HFFc6 (cell line): Measurements from ENCODE around the gene PRMT7. TPM values are rescaled to one million over a fixed set of nuclear protein-coding genes. Genes with fewer than 3 reads are reported as not detected.

Source experiments
- DNase-seq: peaks from one replicate; pipeline ENCODE4 v3.0.0-alpha.2; 2018
- H3K27ac Mint-ChIP-seq: 2 replicates; pipeline ENCODE4 v1.8.0; 2020; ENCODE audit warnings: mild to moderate bottlenecking, mixed read lengths
- H3K27me3 Mint-ChIP-seq: 2 replicates; pipeline ENCODE4 v1.8.0; 2021; ENCODE audit warnings: mild to moderate bottlenecking, moderate library complexity, mixed read lengths; ENCODE audit not compliant: insufficient read depth
- H3K36me3 Mint-ChIP-seq: 2 replicates; pipeline ENCODE4 v1.8.0; 2021; ENCODE audit warnings: low read depth, mixed read lengths
- H3K4me1 Mint-ChIP-seq: 2 replicates; pipeline ENCODE4 v1.8.0; 2020; ENCODE audit warnings: low read depth, mixed read lengths
- H3K4me3 Mint-ChIP-seq: 2 replicates; pipeline ENCODE4 v1.8.0; 2020; ENCODE audit warnings: mild to moderate bottlenecking, moderate library complexity, mixed read lengths
- H3K9me3 Mint-ChIP-seq: 2 replicates; pipeline ENCODE4 v1.8.0; 2020; ENCODE audit warnings: mild to moderate bottlenecking, mixed read lengths
- total RNA-seq, 6 experiments: library from RNA; stranded (reverse); fragmentation: NEBNext Ultra II Directional; extraction: Animal tissue kit (Norgen Biotek cat#: 25700); gene quantifications; 2 replicates in 1 of 6; 3 replicates in 5 of 6; pipeline ENCODE4 v1.2.3, GENCODE V29; 2021
- TF ChIP-seq, protein P1 (sequence below): fragments of 200-600 bp; sonication (generic); IDR thresholded peaks from 2 replicates; pipeline ENCODE4 v1.5.0; 2021; ENCODE audit warnings: antibody characterized with exemption, mild to moderate bottlenecking

The PRMT7 gene
- total RNA-seq, 6 experiments from 2014 or later, result 32.1 to 37.7 (median 36.4) TPM

DNA sequence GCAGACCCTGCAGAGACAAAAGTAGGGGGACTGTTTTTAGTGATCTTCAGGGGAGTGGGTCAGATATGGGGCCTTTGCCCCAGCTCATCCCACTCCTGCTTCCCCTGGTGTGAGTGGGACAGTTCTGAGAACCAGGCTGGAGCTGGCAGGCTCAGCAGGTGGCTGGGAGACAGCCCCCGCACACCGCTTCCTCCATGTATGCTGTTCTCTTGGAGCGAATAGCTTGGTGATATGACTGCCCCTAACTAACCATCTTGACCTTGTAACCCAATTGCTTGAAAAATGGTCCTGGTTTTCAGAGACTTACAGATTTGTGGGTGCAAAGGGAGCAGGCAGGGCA is 61.5 kb downstream of the PRMT7 start:
- H3K4me3 Mint-ChIP-seq, result no peak overlapping the region
- H3K27ac Mint-ChIP-seq, result no peak overlapping the region
- H3K9me3 Mint-ChIP-seq, result no peaks in the 10 kb centered on the region
- TF ChIP-seq, protein P1, sequence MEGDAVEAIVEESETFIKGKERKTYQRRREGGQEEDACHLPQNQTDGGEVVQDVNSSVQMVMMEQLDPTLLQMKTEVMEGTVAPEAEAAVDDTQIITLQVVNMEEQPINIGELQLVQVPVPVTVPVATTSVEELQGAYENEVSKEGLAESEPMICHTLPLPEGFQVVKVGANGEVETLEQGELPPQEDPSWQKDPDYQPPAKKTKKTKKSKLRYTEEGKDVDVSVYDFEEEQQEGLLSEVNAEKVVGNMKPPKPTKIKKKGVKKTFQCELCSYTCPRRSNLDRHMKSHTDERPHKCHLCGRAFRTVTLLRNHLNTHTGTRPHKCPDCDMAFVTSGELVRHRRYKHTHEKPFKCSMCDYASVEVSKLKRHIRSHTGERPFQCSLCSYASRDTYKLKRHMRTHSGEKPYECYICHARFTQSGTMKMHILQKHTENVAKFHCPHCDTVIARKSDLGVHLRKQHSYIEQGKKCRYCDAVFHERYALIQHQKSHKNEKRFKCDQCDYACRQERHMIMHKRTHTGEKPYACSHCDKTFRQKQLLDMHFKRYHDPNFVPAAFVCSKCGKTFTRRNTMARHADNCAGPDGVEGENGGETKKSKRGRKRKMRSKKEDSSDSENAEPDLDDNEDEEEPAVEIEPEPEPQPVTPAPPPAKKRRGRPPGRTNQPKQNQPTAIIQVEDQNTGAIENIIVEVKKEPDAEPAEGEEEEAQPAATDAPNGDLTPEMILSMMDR, result no peak
- no peak for DNase-seq
- H3K36me3 Mint-ChIP-seq, result no peaks in the 10 kb centered on the region
- peaks cover 20% of the 10 kb centered on the region for H3K27me3 Mint-ChIP-seq
- H3K4me1 Mint-ChIP-seq, result no peaks in the 10 kb centered on the region

GRCh38 chr16:68372806-68373205 is 62.0 kb downstream of the PRMT7 start:
- Mint-ChIP-seq H3K4me3 (no peak overlapping the region), H3K36me3 (no peaks in the 10 kb centered on the region), H3K4me1 (no peaks in the 10 kb centered on the region), H3K27me3 (peaks cover 22% of the 10 kb centered on the region), H3K9me3 (no peaks in the 10 kb centered on the region), H3K27ac (no peak overlapping the region)
- TF ChIP-seq, protein P1, result no peak
- no peak for DNase-seq

- Mint-ChIP-seq H3K4me1 (no peaks in the 10 kb centered on the region), H3K27me3 (peaks cover 20% of the 10 kb centered on the region), H3K27ac (no peak overlapping the region), H3K36me3 (no peaks in the 10 kb centered on the region), H3K4me3 (no peak overlapping the region), H3K9me3 (no peaks in the 10 kb centered on the region)
- DNase-seq, result no peak
- TF ChIP-seq, protein P1, result no peak
These were observed 62.9 kb downstream of the PRMT7 start for GRCh38 chr16:68373528-68374245.

GRCh38 chr16:68374246-68374805 is 63.5 kb downstream of the PRMT7 start:
- Mint-ChIP-seq H3K9me3 (no peaks in the 10 kb centered on the region), H3K27me3 (peaks cover 22% of the 10 kb centered on the region), H3K4me1 (no peaks in the 10 kb centered on the region), H3K36me3 (no peaks in the 10 kb centered on the region), H3K27ac (no peak overlapping the region), H3K4me3 (no peak overlapping the region)
- TF ChIP-seq, protein P1, result no peak
- DNase-seq, result no peak

GRCh38 chr16:68374961-68375660 is 64.3 kb downstream of the PRMT7 start:
- Mint-ChIP-seq H3K4me1 (no peaks in the 10 kb centered on the region), H3K36me3 (no peaks in the 10 kb centered on the region), H3K9me3 (no peaks in the 10 kb centered on the region), H3K4me3 (no peak overlapping the region), H3K27ac (no peak overlapping the region), H3K27me3 (peaks cover 30% of the 10 kb centered on the region)
- TF ChIP-seq, protein P1, result no peak
- DNase-seq, result no peak
